Measurements from ENCODE around the gene MCCD1. TPM values are rescaled to one million over a fixed set of nuclear protein-coding genes. Genes with fewer than 3 reads are reported as not detected.

Gene MCCD1, protein sequence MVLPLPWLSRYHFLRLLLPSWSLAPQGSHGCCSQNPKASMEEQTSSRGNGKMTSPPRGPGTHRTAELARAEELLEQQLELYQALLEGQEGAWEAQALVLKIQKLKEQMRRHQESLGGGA
- total RNA-seq: not detected in 2 replicates

GRCh38 chr6:31528821-31529328, at the start of gene MCCD1:
Gene MCCD1, plus strand, starts transcription at chr6:31528962. Its CDS starts 53 bp downstream, at chr6:31529015.

GRCh38 chr6:31497531-31498476, 31.0 kb upstream of the MCCD1 start, which contains the start of gene MICB:
Gene MICB, plus strand, starts transcription at chr6:31498145. Its CDS starts 49 bp downstream, at chr6:31498194.

GRCh38 chr6:31541658-31542521, 13.1 kb downstream of the MCCD1 start, which contains the start of gene DDX39B:
Gene DDX39B, minus strand, starts transcription at chr6:31542003. Its CDS starts 1,471 bp downstream, at chr6:31540532.

GRCh38 chr6:31546339-31546957, 17.7 kb downstream of the MCCD1 start, which contains the start of gene ATP6V1G2:
Gene ATP6V1G2, minus strand, starts transcription at chr6:31546608. Its CDS starts 49 bp downstream, at chr6:31546559.

DNA sequence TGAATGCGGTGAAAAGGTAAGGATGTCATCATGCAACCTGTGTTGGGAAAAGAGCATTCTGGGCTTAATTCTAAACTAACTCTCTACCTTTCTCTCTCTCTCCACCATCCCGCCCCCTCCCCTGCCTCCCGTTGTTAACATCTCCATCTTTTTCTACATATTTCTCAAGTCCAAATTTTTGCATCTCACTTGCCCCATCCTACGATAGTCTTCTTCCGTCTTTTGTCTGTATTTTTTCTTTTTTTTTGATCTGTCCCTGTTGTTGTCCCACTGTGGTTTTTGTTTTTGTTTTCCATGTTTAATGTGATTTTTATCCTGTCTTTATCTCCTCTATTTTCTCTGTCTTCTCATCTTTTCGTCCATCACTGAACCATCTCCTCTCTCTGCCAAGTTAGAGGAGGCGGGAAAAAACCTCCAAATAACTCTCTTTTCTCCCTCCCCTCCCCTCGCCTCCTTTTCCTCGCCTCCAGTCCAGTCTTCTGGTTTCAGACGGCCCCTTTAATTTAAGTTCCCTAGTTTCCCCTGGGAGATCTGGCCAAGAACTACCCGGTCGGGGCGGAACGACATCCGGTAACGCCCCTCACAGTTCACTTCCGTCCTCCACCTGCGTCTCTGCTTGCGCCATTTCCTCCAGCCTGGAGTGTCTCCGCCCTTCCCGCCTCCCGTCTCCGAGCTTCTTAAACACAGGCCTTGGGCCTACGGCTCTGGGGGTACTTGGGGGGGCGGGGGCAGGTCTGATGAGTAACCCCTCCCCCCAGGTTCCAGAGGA, 18.4 kb downstream of the MCCD1 start, which contains the start of gene NFKBIL1:
NFKBIL1 (plus strand) TSS at position 651 of the 769 bp plus-strand sequence; CDS start at position 738, 87 bp downstream.

GRCh38 chr6:31572041-31572911, 43.5 kb downstream of the MCCD1 start, which contains the start of gene LTA:
Gene LTA, plus strand, starts transcription at chr6:31572289. Its CDS starts 454 bp downstream, at chr6:31572743.

GRCh38 chr6:31575335-31575901, 46.7 kb downstream of the MCCD1 start, which contains the start of gene TNF:
Gene TNF, plus strand, starts transcription at chr6:31575565. Its CDS starts 177 bp downstream, at chr6:31575742.

Other genes with a start within 250 kb of the MCCD1 start
- 361 and 423 TPM in 2 replicates for gene HLA-B, start 171.8 kb upstream of the MCCD1 start, total RNA-seq
- gene MICA, start 125.4 kb upstream of the MCCD1 start, total RNA-seq: 18.3 and 28.3 TPM in 2 replicates
- gene MICB, start 30.8 kb upstream of the MCCD1 start, total RNA-seq: 14.4 and 20.9 TPM in 2 replicates
- gene DDX39B, start 13.0 kb downstream of the MCCD1 start, total RNA-seq: 366 and 394 TPM in 2 replicates
- 3.3 and 4.0 TPM in 2 replicates for gene ATP6V1G2, start 17.6 kb downstream of the MCCD1 start, total RNA-seq
- gene NFKBIL1, start 18.6 kb downstream of the MCCD1 start, total RNA-seq: 22.6 and 22.9 TPM in 2 replicates
- not detected in 2 replicates for gene LTA, start 43.3 kb downstream of the MCCD1 start, total RNA-seq
- gene TNF, start 46.6 kb downstream of the MCCD1 start, total RNA-seq: not detected in 2 replicates
- not detected in 2 replicates for gene LTB, start 53.5 kb downstream of the MCCD1 start, total RNA-seq
- not detected in 2 replicates for gene LST1, start 57.3 kb downstream of the MCCD1 start, total RNA-seq
- not detected in 2 replicates for gene NCR3, start 64.0 kb downstream of the MCCD1 start, total RNA-seq
- gene AIF1, start 86.3 kb downstream of the MCCD1 start, total RNA-seq: not detected in 2 replicates
- 31.6 and 39.6 TPM in 2 replicates for gene PRRC2A, start 91.8 kb downstream of the MCCD1 start, total RNA-seq
- gene BAG6, start 123.7 kb downstream of the MCCD1 start, total RNA-seq: 107 and 122 TPM in 2 replicates
- gene APOM, start 126.9 kb downstream of the MCCD1 start, total RNA-seq: 1.5 and 1.8 TPM in 2 replicates
- gene C6orf47, start 131.8 kb downstream of the MCCD1 start, total RNA-seq: 22.2 and 26.7 TPM in 2 replicates
- 14.3 and 15.4 TPM in 2 replicates for gene GPANK1, start 136.0 kb downstream of the MCCD1 start, total RNA-seq
- 80.7 and 85.0 TPM in 2 replicates for gene CSNK2B, start 137.1 kb downstream of the MCCD1 start, total RNA-seq
- 2.0 and 3.2 TPM in 2 replicates for gene LY6G5B, start 141.0 kb downstream of the MCCD1 start, total RNA-seq
- gene LY6G5C, start 152.1 kb downstream of the MCCD1 start, total RNA-seq: 0.40 and 0.75 TPM in 2 replicates
- 51.5 and 62.8 TPM in 2 replicates for gene ABHD16A, start 174.4 kb downstream of the MCCD1 start, total RNA-seq
- gene LY6G6F, start 177.9 kb downstream of the MCCD1 start, total RNA-seq: not detected in 2 replicates
- not detected in 2 replicates for gene LY6G6D, start 186.4 kb downstream of the MCCD1 start, total RNA-seq
- gene LY6G6C, start 192.8 kb downstream of the MCCD1 start, total RNA-seq: not detected in 2 replicates
- not detected in 2 replicates for gene MPIG6B, start 194.4 kb downstream of the MCCD1 start, total RNA-seq
- 112 and 142 TPM in 2 replicates for gene DDAH2, start 200.3 kb downstream of the MCCD1 start, total RNA-seq
- gene CLIC1, start 207.6 kb downstream of the MCCD1 start, total RNA-seq: 784 and 832 TPM in 2 replicates
- gene MSH5, start 211.0 kb downstream of the MCCD1 start, total RNA-seq: 5.3 and 5.4 TPM in 2 replicates
- 1.8 and 1.9 TPM in 2 replicates for gene SAPCD1, start 233.7 kb downstream of the MCCD1 start, total RNA-seq
- 0.13 and 0.19 TPM in 2 replicates for gene VWA7, start 248.4 kb downstream of the MCCD1 start, total RNA-seq